DND-41 (cell line): ENCODE results near the gene THYN1.

Source experiments
- ATAC-seq: fragments of 200-7000 bp; cut with Tn5 transposase; 3 replicates; pipeline ENCODE4 v1.9.1; 2021; ENCODE audit warnings: low read depth; ENCODE audit not compliant: insufficient read depth
- DNase-seq: peaks from one replicate; pipeline ENCODE4 v3.0.0-alpha.2; 2020
- H2AFZ ChIP-seq: 2 replicates; pipeline ENCODE4 v1.6.0; 2012; ENCODE audit warnings: low read depth, low read length
- H3K27ac ChIP-seq: 2 replicates; pipeline ENCODE4 v1.5.1; 2012; ENCODE audit warnings: low read length, inconsistent platforms
- H3K27me3 ChIP-seq: fragments of 200-600 bp; sonication (generic); 2 replicates; pipeline ENCODE4 v1.6.0; 2012; ENCODE audit warnings: low read length, mild to moderate bottlenecking, inconsistent platforms; ENCODE audit not compliant: insufficient read depth, poor library complexity
- H3K36me3 ChIP-seq: 2 replicates; pipeline ENCODE4 v1.5.1; 2012; ENCODE audit warnings: low read length, inconsistent platforms; ENCODE audit not compliant: insufficient read depth
- H3K4me1 ChIP-seq: 2 replicates; pipeline ENCODE4 v1.5.1; 2012; ENCODE audit warnings: mild to moderate bottlenecking, low read length; ENCODE audit not compliant: insufficient read depth
- H3K4me2 ChIP-seq: 2 replicates; pipeline ENCODE4 v1.6.0; 2012; ENCODE audit warnings: mild to moderate bottlenecking, moderate library complexity, low read length, inconsistent platforms; ENCODE audit not compliant: insufficient read depth
- H3K4me3 ChIP-seq, 2 experiments: fragments of 200-600 bp in 1 of 2; shearing (Covaris generic) in 1 of 2; 2 replicates each; pipeline ENCODE4 v1.5.1; 2012 to 2016; ENCODE audit warnings: inconsistent platforms in 2 of 2, low read length in 2 of 2, mild to moderate bottlenecking in 2 of 2, low read depth in 1 of 2, moderate library complexity in 1 of 2
- H3K79me2 ChIP-seq: 2 replicates; pipeline ENCODE4 v1.6.0; 2012; ENCODE audit warnings: low read length, inconsistent platforms; ENCODE audit not compliant: insufficient read depth
- H3K9ac ChIP-seq: 2 replicates; pipeline ENCODE4 v1.6.0; 2012; ENCODE audit warnings: low read depth, mild to moderate bottlenecking, inconsistent platforms, low read length, moderate library complexity
- H3K9me3 ChIP-seq: 2 replicates; pipeline ENCODE4 v1.5.1; 2012; ENCODE audit warnings: low read length, moderate library complexity, mild to moderate bottlenecking, inconsistent platforms; ENCODE audit not compliant: insufficient read depth, severe bottlenecking
- H4K20me1 ChIP-seq: 2 replicates; pipeline ENCODE4 v1.6.0; 2012; ENCODE audit warnings: low read length; ENCODE audit not compliant: insufficient read depth
- EZH2 ChIP-seq: IDR thresholded peaks from 3 replicates; pipeline ENCODE4 v1.6.1; 2012; ENCODE audit warnings: borderline replicate concordance, low read depth, mild to moderate bottlenecking, moderate library complexity, low read length, inconsistent platforms; ENCODE audit not compliant: severe bottlenecking
- TF ChIP-seq, protein P1 (sequence below): IDR thresholded peaks from 2 replicates; pipeline ENCODE4 v1.5.1; 2012; ENCODE audit warnings: borderline replicate concordance, low read length, moderate library complexity, mild to moderate bottlenecking; ENCODE audit not compliant: poor library complexity, severe bottlenecking; ENCODE audit errors: extremely low read depth

Gene THYN1

DNA sequence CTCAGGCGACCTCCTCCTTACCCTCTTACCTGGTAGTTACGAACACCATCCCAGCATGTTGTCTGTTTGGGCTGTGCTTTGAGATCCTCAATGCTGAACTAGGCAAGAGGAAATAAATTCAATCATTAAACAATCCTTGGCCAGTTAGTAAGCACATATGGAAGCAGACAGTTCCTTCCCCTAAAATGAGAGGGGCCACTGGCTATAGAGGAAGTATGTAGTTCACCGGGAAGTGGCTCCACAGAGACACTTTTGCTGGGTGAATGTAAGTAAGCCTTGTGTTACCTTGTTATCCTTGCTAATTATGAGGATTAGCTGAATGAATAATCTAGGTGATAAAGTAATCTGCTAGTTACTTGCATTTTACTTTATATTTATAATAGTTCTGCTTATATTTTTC is 2.9 kb downstream of the THYN1 start:
- H3K4me2 ChIP-seq, result no peak overlapping the region
- no peak for DNase-seq
- TF ChIP-seq, protein P1, sequence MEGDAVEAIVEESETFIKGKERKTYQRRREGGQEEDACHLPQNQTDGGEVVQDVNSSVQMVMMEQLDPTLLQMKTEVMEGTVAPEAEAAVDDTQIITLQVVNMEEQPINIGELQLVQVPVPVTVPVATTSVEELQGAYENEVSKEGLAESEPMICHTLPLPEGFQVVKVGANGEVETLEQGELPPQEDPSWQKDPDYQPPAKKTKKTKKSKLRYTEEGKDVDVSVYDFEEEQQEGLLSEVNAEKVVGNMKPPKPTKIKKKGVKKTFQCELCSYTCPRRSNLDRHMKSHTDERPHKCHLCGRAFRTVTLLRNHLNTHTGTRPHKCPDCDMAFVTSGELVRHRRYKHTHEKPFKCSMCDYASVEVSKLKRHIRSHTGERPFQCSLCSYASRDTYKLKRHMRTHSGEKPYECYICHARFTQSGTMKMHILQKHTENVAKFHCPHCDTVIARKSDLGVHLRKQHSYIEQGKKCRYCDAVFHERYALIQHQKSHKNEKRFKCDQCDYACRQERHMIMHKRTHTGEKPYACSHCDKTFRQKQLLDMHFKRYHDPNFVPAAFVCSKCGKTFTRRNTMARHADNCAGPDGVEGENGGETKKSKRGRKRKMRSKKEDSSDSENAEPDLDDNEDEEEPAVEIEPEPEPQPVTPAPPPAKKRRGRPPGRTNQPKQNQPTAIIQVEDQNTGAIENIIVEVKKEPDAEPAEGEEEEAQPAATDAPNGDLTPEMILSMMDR, result no peak
- TF ChIP-seq EZH2, result no peak

DNA sequence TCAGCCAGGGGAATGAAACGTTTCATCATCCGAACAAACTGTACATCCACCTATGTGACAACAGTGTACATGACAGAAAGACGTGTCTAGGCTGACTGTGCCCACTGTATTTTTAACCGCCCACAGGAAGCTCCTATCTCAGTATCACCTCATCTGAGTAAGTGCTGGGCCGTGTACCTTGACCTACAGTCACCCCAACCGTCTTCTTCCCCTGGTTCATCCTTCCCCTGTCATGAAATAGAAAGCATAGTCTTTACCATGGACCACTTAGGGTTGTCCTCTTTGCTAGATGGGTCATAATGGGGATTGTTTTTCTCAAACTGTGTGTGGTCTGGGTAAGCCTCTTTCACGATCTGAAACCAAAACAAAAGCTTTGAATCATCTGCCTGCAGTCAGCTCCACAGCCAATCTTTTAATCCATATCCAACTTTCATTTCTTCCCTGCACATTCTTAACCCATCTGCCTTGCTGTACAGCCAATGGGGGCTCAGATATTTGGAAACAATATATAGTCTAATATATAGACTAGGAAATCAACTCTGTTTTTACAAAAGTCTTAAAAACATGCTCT is 4.2 kb downstream of the THYN1 start:
- no peaks in the 10 kb centered on the region for H4K20me1 ChIP-seq

More for the DNA sequence above, 2.9 kb downstream of the THYN1 start:
- Histone ChIP-seq H3K9ac (no peak overlapping the region), H3K4me3 (no peak overlapping the region), H3K79me2 (peaks cover 36% of the 10 kb centered on the region), H2AFZ (no peak overlapping the region), H3K27ac (no peak overlapping the region), H3K36me3 (peaks cover 65% of the 10 kb centered on the region), H3K9me3 (no peaks in the 10 kb centered on the region), H3K27me3 (no peaks in the 10 kb centered on the region), H3K4me1 (peaks cover 29% of the 10 kb centered on the region), H4K20me1 (peaks cover 3% of the 10 kb centered on the region; the same call in 1 of the 2 replicates)
- ATAC-seq, result no peak

DNA sequence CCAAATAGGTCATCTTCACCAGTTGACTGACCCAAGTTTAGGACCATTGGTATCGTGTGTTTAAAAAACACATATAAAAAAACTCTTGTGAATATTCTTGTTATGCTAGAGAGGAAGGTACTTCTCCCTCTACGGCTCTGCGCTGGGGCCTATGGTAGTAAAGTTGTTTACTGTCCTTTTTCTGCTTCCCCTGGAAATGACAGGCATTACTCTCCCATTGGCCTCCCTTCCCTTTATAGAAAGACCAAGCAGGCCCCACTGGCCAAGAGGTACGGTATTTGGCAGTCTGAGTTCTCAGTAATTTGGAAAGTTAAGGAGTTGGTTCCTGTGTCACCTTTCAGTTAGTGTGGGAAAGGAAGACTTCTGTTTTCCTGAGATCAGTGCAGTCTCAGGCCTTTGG is 6.5 kb downstream of the THYN1 start:
- Histone ChIP-seq H3K9ac (no peak overlapping the region), H3K4me3 (no peak overlapping the region)

More for the DNA sequence above, 4.2 kb downstream of the THYN1 start:
- H3K9me3 ChIP-seq, result no peaks in the 10 kb centered on the region
- no peak for DNase-seq
- no peak overlapping the region for H3K27ac ChIP-seq
- peaks cover 77% of the 10 kb centered on the region for H3K36me3 ChIP-seq
- H3K9ac ChIP-seq, result no peak overlapping the region
- no peak for ATAC-seq
- H3K4me3 ChIP-seq, result no peak overlapping the region
- H2AFZ ChIP-seq, result no peak overlapping the region
- peaks cover 17% of the 10 kb centered on the region for H3K4me1 ChIP-seq
- no peak overlapping the region for H3K4me2 ChIP-seq
- TF ChIP-seq EZH2, result no peak
- TF ChIP-seq, protein P1, result no peak
- H3K79me2 ChIP-seq, result peaks cover 24% of the 10 kb centered on the region
- H3K27me3 ChIP-seq, result no peaks in the 10 kb centered on the region

More for the DNA sequence above, 6.5 kb downstream of the THYN1 start:
- H3K79me2 ChIP-seq, result peaks cover 4% of the 10 kb centered on the region
- H4K20me1 ChIP-seq, result no peaks in the 10 kb centered on the region
- H3K27ac ChIP-seq, result no peak overlapping the region
- H3K36me3 ChIP-seq, result peaks cover 100% of the 10 kb centered on the region
- no peaks in the 10 kb centered on the region for H3K27me3 ChIP-seq
- peaks cover 9% of the 10 kb centered on the region for H3K4me1 ChIP-seq
- H3K4me2 ChIP-seq, result no peak overlapping the region
- ATAC-seq (no peak), DNase-seq (no peak)
- TF ChIP-seq, protein P1, result no peak
- no peak for TF ChIP-seq EZH2
- no peak overlapping the region for H2AFZ ChIP-seq
- H3K9me3 ChIP-seq, result no peaks in the 10 kb centered on the region
